Measurements from ENCODE around the gene GPX4. TPM values are rescaled to one million over a fixed set of nuclear protein-coding genes. Genes with fewer than 3 reads are reported as not detected.

The GPX4 gene
- total RNA-seq, 1 experiment from 2014 or later: 251 TPM

DNA sequence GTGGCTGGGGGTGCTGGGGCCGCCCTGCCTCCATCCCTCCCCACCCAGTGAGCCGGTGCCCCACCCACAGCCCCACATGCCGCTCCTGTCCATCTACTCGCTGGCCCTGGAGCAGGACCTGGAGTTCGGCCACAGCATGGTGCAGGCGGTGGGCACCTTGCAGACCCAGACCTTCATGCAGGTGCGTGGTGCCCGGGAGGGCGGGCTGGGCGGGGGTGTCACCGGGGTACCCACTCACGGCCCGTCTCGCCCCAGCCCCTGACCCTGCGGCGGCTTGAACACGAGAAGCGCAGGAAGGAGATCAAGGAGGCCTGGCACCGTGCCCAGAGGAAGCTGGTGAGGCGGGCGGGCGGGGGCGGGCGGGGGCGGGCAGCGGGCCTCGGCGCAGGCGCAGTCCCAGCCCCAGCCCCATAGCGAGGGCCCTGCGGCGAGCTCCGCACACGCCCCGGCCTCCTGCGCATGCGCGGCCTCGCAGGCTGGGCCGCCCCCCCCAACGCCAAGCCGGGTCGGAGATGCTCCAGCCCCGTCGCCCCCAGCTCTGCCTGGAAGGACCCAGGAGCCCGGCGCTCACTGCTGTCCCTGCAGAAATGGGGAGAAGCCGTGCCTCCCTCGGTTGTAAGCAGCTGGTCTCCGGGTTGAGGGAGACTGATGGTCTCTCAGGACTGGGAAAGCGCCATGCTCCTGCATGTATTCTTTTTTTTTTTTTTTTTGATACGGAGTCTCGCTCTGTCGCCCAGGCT is 29.1 kb upstream of the GPX4 start:
- no peak overlapping the region for H3K27ac Mint-ChIP-seq (ENCODE audit: unreplicated experiment)
- peak overlapping the region; percentile 41 for H3K4me3 Mint-ChIP-seq (ENCODE audit: low read depth, unreplicated experiment)
- no TSS peak for BruUV-seq (replicated peaks)
- CTCF ChIA-PET: interaction anchor here (0.6 to 1.4 kb wide), 3 partner anchors 9 to 195 kb away, joined by 3 to 12 read pairs (median 5); partner anchors contain the start of gene CIRBP
- H3K27me3 Mint-ChIP-seq (ENCODE audit: unreplicated experiment): no peaks in the 10 kb centered on the region
- DNase-seq: peak; percentile 84
- H3K9me3 Mint-ChIP-seq (ENCODE audit: low read depth, unreplicated experiment): no peaks in the 10 kb centered on the region
- intact Hi-C loops (cut with micrococcal nuclease; ENCODE audit: unreplicated experiment): no loop called here
- H3K4me1 Mint-ChIP-seq (ENCODE audit: low read depth, unreplicated experiment): no peaks in the 10 kb centered on the region
- H3K36me3 Mint-ChIP-seq (ENCODE audit: insufficient read depth, unreplicated experiment): peaks cover 6% of the 10 kb centered on the region
- TF ChIP-seq CTCF (IDR thresholded peaks at IDR 0.05; ENCODE audit: unreplicated experiment): no peak

DNA sequence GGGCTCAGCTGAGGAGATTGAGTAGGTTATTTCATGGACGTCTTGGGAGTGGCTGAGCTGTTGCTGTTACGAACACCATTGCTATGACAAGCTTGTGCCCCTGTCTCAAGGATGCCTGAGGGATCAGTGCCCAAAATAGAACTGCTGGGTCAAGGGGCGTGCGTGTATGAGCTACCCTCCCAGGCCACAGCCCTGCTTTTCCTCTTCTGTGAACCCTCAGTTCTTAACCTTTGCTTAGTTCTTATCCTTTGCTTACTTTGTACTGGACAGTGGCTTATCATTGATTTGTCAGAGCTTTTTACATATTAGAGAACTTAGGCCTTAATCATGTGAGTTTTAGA is 27.8 kb upstream of the GPX4 start:
- no TSS peak for BruUV-seq (replicated peaks)

GRCh38 chr19:1076951-1077350 is 26.8 kb upstream of the GPX4 start:
- peaks cover 6% of the 10 kb centered on the region for H3K36me3 Mint-ChIP-seq (ENCODE audit: insufficient read depth, unreplicated experiment)
- intact Hi-C loops (cut with micrococcal nuclease; ENCODE audit: unreplicated experiment): no loop called here
- no TSS peak for BruUV-seq (replicated peaks)
- CTCF ChIA-PET: no interaction called here
- no peak for TF ChIP-seq CTCF (IDR thresholded peaks at IDR 0.05; ENCODE audit: unreplicated experiment)
- H3K27ac Mint-ChIP-seq (ENCODE audit: unreplicated experiment): no peak overlapping the region
- H3K4me3 Mint-ChIP-seq (ENCODE audit: low read depth, unreplicated experiment): no peak overlapping the region
- H3K4me1 Mint-ChIP-seq (ENCODE audit: low read depth, unreplicated experiment): no peaks in the 10 kb centered on the region
- H3K9me3 Mint-ChIP-seq (ENCODE audit: low read depth, unreplicated experiment): no peaks in the 10 kb centered on the region
- DNase-seq: no peak
- H3K27me3 Mint-ChIP-seq (ENCODE audit: unreplicated experiment): no peaks in the 10 kb centered on the region

More for the DNA sequence above, 27.8 kb upstream of the GPX4 start:
- Mint-ChIP-seq H3K4me3 (ENCODE audit: low read depth, unreplicated experiment) (peak overlapping the region; percentile 24), H3K9me3 (ENCODE audit: low read depth, unreplicated experiment) (no peaks in the 10 kb centered on the region), H3K36me3 (ENCODE audit: insufficient read depth, unreplicated experiment) (peaks cover 6% of the 10 kb centered on the region), H3K4me1 (ENCODE audit: low read depth, unreplicated experiment) (no peaks in the 10 kb centered on the region), H3K27ac (ENCODE audit: unreplicated experiment) (peak overlapping the region; percentile 44), H3K27me3 (ENCODE audit: unreplicated experiment) (no peaks in the 10 kb centered on the region)
- intact Hi-C loops (cut with micrococcal nuclease; ENCODE audit: unreplicated experiment): no loop called here
- TF ChIP-seq CTCF (IDR thresholded peaks at IDR 0.05; ENCODE audit: unreplicated experiment): no peak
- DNase-seq: no peak
- CTCF ChIA-PET: no interaction called here

GRCh38 chr19:1079566-1080111 is 24.2 kb upstream of the GPX4 start:
- Mint-ChIP-seq H3K36me3 (ENCODE audit: insufficient read depth, unreplicated experiment) (peaks cover 8% of the 10 kb centered on the region), H3K27ac (ENCODE audit: unreplicated experiment) (no peak overlapping the region), H3K4me3 (ENCODE audit: low read depth, unreplicated experiment) (no peak overlapping the region), H3K4me1 (ENCODE audit: low read depth, unreplicated experiment) (no peaks in the 10 kb centered on the region), H3K9me3 (ENCODE audit: low read depth, unreplicated experiment) (no peaks in the 10 kb centered on the region), H3K27me3 (ENCODE audit: unreplicated experiment) (no peaks in the 10 kb centered on the region)
- no peak for TF ChIP-seq CTCF (IDR thresholded peaks at IDR 0.05; ENCODE audit: unreplicated experiment)
- DNase-seq: no peak
- CTCF ChIA-PET: no interaction called here
- intact Hi-C loops (cut with micrococcal nuclease; ENCODE audit: unreplicated experiment): no loop called here
- BruUV-seq (replicated peaks): no TSS peak
